Activated CD4-positive, CD25-positive, alpha-beta regulatory T cell treated with anti-CD3 and anti-CD28 coated beads, Interleukin-2, amount 50 U/mL, for 24 hours (primary cell): ENCODE measurements around the gene COMT.

Experiments
- ATAC-seq, 2 donors: fragments of 150-1000 bp; cut with Tn5 transposase; one replicate each; pipeline ENCODE4 v1.10.0; 2021; ENCODE audit warnings: mild to moderate bottlenecking in 1 of 2, moderate library complexity in 1 of 2

The COMT gene

DNA sequence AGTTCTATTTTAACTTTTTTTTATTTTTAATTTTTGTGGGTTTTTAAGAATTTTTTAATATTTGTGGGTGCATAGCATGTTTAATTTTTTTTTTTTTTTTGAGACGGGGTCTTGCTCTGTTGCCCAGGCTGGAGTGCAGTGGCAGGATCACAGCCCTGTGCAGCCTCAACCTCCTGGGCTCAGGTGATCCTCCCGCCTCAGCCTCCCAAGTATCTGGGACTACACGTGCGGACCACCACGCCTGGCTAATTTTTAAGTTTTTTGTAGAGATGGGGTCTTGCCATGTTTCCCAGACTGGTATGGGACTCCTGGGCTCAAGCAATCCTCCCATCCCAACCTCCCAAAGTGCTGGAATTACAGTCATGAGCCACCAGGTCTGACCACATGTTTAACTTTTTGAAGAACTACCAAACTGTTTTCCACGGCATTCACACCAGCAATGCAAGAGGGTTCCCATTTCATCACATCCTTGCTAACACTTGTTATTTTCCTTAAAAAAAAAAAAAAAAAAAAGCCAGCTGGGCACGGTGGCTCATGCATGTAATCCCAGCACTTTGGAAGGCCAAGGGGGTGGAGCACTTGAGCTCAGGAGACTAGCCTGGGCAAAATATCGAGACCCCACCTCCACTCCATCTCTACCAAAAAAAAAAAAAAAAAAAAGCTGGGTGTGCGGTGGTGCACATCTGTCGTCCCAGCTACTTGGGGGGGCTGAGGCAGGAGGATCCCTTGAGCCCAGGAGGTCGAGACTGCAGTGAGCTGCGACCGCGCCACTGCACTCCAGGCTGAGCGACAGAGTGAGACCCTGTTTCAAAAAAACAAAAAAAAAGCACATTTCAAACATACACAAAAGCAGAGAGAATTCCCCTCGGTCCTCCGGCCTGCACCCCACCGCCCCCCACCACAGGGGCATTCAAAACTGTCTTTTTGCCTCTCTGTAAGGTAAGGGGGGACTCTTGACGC lies 16.8 kb downstream of the COMT start:
- ATAC-seq: no peak

DNA sequence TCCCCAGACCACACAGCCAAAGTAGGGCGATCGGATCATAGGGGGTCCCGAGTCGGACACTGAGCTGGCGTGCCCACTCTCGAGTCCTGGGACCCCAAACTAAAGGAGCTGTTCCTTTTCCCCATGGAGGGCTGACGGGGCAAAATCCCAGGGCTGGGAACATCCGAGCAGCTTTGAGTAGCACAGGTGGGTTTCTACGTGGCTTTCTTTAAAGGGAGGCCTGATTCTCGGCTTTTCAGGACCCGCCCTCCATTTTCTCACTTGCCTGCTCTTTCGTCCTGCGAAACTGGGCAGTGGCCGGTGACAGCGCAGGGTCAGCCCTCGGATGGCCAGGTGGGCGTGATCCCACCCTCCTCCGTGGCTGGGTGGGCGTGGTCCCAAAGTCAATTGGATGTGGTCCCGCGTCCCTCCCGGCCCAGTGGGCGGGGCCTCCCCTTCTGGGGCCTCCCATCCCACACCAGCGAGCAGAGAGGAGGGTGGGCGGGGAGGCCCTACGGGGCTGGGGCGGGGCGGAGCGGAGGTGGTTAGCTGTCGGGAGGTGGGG lies 17.5 kb downstream of the COMT start:
- no peak for ATAC-seq

- ATAC-seq: no peak
Measured at GRCh38 chr22:19959587-19960490, 18.3 kb downstream of the COMT start.

- ATAC-seq: no peak
Measured at GRCh38 chr22:19960491-19961200, 19.1 kb downstream of the COMT start.

GRCh38 chr22:19961201-19961580 lies 19.6 kb downstream of the COMT start:
- no peak for ATAC-seq

DNA sequence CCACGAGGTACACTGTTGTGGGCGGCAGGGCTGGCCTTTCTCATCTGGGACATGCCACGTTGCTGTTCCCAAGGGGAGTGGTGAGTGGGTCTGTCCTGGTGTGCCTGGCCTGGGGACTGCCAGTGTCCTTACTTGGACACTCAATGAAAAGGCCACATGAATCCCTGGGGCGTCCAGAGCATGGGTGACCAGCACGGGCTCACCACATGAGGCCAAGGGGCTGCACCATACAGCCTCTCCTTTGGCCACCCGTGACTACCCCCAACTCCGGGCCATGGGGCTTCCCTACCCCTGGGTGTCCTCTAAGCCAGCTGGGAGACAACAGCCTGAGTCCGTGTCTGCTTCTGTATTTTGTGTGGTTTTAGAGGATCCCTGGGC lies 20.3 kb downstream of the COMT start:
- no peak for ATAC-seq

DNA sequence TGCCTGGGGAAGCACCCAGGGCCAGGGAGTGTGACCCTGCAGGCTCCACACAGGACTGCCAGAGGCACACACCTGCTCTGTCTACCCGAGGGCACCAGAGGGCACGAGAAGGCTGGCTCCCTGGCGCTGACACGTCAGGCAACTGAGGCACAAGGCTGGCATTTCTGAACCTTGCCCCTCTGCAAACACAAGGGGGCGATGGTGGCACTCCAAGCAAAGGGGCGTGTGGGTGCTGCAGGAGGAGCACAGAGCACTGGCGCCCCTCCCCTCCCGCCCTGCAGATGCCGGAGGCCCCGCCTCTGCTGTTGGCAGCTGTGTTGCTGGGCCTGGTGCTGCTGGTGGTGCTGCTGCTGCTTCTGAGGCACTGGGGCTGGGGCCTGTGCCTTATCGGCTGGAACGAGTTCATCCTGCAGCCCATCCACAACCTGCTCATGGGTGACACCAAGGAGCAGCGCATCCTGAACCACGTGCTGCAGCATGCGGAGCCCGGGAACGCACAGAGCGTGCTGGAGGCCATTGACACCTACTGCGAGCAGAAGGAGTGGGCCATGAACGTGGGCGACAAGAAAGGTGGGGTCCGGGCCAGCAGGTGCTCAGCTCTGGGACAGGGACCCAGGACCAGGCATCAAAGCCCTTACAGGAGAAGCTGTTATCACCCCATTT lies 20.8 kb downstream of the COMT start:
- peak; percentile 22 to 58 for ATAC-seq

DNA sequence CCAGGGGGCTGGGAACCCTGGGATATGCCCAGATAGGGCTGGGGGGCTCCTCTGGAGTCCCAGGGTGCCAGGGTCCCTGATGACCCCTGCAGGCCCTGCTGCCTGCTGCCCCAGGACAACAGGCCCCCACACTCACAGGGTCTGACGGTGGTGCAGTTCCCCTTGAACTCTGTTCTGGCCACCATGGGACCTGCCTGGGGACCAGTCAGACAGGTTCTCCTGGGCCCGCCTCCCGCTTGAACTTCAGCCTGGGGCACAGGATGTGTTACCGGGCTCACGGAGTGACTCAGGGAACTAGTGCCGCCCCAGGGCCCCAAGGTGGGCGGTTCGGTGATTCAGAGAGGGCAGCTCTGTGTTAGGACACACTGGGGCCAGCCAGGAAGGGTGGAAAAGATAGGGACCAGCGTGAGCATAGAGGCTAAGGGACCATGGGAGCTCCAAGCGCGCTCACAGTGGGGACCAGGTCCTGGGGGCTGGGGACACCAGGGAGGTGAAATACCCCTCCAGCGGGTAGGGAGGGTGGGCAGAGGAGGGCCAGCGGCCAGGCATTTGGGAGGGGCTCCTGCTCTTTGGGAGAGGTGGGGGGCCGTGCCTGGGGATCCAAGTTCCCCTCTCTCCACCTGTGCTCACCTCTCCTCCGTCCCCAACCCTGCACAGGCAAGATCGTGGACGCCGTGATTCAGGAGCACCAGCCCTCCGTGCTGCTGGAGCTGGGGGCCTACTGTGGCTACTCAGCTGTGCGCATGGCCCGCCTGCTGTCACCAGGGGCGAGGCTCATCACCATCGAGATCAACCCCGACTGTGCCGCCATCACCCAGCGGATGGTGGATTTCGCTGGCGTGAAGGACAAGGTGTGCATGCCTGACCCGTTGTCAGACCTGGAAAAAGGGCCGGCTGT lies 21.6 kb downstream of the COMT start:
- peak; percentile 69 to 85 for ATAC-seq

- ATAC-seq: no peak
Measured at GRCh38 chr22:19963863-19964642, 22.5 kb downstream of the COMT start.

DNA sequence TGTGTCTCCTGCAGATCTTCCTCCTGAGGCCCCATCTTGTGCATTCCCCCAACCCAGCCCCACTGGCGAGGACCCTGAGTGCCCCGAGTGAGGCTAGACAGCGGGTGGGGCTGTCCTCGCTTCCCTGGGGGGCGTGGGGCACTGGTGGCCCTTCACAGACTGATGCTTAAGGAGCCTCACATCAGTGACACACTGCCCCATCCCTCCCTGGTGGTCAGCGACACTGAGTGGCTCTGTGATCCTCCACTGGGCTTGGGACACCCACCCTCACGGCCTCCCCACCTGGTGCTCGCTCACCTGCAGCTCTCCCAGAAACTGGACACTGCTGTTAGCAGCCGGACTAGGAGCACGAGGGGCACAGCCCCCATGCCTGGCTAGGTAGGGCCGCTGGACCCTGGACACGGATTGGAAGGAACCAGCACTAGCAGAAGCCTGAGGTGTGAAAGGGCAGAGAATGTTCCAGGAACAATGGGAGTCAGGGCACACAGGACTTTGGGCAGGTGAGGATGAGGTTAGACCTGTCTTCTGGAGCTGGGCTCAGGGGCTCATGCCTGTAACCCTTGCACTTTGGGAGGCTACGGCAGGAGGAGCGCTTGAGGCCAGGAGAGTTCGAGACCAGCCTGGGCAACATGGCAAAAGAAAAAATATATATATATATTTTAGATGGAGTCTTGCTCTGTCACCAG lies 23.3 kb downstream of the COMT start:
- no peak for ATAC-seq

DNA sequence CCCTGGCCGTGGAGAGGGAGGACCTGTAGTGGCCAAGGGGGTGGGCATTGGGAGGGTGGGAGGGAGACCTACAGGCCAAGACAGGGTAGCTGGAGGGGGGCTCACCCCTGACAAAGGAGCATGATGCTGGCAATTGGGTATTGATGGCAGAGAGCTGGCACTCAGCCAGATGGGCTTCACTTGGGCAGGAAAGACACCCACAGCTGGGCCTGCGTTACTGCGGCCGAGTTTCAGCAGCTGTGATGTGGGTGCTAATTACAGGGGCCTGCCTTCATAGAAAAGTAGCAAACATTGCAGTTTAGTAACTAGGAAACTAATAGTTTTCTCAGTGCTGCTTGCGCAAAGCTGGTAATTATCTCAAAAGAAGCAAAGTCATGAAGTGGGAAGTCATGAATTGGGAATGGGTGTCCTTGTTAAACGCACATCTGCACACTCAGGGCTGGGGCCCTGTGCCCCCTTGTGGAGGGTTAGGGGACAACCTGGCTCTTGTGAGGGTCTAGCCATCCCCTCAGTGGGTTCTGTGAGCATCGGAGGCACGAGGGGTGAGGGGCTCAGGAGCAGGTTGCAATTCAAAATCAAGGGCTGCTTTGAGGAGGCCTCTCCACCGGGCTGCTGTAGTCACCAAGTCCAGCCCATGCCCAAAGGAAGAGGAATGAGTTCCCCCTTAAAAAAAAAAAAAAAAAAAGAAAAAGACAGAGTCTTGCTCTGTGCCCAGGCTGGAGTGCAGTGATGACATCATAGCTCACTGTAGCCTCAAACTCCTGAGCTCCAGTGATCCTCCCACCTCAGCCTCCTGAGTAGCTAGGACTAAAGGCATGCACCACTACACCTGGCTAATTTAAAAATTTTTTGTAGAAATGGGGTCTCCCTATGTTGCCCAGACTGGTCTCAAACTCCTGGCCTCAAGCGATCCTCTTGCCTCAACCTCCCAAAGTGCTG lies 24.5 kb downstream of the COMT start:
- ATAC-seq: no peak

GRCh38 chr22:19966908-19967750 lies 25.6 kb downstream of the COMT start:
- no peak for ATAC-seq

GRCh38 chr22:19967850-19968449 lies 26.4 kb downstream of the COMT start:
- ATAC-seq: no peak

GRCh38 chr22:19968450-19968891 lies 26.9 kb downstream of the COMT start:
- ATAC-seq: no peak

DNA sequence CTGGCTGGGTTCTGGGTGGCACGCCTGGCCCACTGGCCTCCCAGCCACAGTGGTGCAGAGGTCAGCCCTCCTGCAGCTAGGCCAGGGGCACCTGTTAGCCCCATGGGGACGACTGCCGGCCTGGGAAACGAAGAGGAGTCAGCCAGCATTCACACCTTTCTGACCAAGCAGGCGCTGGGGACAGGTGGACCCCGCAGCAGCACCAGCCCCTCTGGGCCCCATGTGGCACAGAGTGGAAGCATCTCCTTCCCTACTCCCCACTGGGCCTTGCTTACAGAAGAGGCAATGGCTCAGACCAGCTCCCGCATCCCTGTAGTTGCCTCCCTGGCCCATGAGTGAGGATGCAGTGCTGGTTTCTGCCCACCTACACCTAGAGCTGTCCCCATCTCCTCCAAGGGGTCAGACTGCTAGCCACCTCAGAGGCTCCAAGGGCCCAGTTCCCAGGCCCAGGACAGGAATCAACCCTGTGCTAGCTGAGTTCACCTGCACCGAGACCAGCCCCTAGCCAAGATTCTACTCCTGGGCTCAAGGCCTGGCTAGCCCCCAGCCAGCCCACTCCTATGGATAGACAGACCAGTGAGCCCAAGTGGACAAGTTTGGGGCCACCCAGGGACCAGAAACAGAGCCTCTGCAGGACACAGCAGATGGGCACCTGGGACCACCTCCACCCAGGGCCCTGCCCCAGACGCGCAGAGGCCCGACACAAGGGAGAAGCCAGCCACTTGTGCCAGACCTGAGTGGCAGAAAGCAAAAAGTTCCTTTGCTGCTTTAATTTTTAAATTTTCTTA lies 27.8 kb downstream of the COMT start:
- no peak for ATAC-seq

DNA sequence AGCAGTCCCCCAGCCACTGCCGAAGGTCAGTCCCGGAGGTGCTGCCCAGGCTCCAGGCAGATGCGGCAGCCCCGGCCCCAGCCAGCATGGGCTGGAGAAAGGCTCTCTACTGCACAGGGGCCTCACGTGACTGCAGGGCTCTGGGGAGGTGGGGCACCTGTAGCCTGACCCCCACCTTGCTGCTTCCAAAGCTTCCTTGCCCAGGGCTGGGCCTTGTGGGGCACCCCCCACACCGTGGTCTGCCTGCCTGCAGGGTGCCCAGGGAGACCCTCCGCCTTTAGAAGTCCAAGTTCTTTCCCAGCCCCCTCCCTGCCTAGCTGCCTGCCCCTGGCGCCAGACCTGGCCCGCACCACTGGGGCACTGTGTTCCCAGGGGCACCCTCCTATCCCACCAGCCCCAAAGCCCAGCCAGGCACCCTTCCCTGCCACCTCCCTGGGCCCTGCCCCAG lies 28.5 kb downstream of the COMT start:
- no peak for ATAC-seq
